Gastroesophageal sphincter (tissue), 3 donors: ENCODE data around the gene SPATA9.

ENCODE experiments used
- POLR2AphosphoS5 ChIP-seq: sonication (generic); formaldehyde crosslinking; IDR thresholded peaks from one replicate; pipeline ENCODE4 v1.6.1; 2017; ENCODE audit warnings: antibody characterized with exemption
- TF ChIP-seq, protein P1 (sequence below), 4 experiments: fragments of 200-600 bp in 2 of 4; fragments of 450-650 bp in 2 of 4; sonication (generic) in 1 of 4; IDR thresholded peaks; one replicate each; pipeline ENCODE4 v1.5.1; 2017 to 2019; ENCODE audit warnings: antibody characterized with exemption in 4 of 4, mild to moderate bottlenecking in 2 of 4, moderate library complexity in 2 of 4

DNA sequence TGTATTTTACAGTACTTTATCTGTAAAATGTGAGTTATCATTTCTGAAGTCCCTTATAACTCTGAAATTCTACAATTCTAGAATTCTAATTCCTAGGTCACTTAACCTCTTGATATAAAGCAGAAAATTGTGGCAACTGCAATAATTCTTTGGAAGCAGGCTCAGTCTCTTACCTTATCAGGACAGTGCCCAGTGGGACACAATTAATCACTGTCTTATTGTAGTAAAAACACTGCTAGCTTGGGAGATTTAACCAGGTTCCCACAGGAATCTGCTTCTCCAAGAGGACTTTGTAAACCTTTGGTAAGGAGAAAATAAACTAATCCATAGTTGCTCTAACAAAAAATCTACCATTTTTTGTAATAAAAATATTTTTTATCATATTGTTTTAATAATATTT lies 18.3 kb upstream of the SPATA9 start:
- TF ChIP-seq, protein P1, sequence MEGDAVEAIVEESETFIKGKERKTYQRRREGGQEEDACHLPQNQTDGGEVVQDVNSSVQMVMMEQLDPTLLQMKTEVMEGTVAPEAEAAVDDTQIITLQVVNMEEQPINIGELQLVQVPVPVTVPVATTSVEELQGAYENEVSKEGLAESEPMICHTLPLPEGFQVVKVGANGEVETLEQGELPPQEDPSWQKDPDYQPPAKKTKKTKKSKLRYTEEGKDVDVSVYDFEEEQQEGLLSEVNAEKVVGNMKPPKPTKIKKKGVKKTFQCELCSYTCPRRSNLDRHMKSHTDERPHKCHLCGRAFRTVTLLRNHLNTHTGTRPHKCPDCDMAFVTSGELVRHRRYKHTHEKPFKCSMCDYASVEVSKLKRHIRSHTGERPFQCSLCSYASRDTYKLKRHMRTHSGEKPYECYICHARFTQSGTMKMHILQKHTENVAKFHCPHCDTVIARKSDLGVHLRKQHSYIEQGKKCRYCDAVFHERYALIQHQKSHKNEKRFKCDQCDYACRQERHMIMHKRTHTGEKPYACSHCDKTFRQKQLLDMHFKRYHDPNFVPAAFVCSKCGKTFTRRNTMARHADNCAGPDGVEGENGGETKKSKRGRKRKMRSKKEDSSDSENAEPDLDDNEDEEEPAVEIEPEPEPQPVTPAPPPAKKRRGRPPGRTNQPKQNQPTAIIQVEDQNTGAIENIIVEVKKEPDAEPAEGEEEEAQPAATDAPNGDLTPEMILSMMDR (IDR thresholded peaks at IDR 0.05) = no peak
- no peak for TF ChIP-seq POLR2AphosphoS5
